NCI-H524 (cell line): ENCODE data around the gene MBNL3.

Source experiments
- DNase-seq, 2 experiments: peaks; one replicate each; lab custom pipeline; 2025; lab: John Stamatoyannopoulos, UW

The MBNL3 gene

DNA sequence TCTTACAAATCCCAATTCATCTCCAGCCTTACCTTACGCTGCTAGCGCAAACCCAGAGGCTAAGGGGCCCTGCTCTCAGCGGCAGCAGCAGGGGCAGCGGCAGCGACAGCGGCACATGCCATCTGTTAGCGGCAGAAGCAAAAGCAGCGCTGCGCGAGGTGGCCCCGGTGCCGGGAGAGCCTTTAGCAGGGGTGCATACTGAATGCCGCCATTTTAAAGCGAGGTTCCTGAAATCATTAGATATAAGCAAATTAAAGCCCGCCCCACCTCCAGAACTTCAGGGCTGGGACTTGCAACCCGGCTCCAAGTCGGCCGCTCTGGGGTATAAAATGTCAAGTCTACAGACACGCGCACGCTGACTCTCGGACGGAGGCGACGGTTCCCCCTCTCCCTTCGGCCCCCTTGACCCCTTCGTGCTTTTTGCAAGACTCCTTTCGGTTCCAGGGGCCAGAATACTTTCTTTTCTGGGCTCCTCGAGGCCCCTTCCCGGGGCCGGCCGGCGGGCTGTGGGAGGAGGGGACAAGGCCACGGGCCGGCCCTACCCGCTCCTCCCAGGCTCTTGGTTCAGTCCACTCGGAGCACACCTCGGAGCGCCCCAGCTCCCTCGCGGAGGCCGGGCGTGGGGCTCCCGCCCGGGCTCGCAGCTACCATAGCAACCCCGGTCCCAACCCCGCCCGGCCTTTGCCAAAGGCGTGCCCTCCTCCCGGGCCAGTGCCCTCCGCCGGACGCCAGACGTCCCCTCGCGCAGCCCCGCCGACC, at the start of gene MBNL3:
Gene MBNL3, minus strand, starts transcription at position 220 of the 759 bp plus-strand sequence. CDS start 49,427 bp downstream, outside the sequence.
- DNase-seq = peak; percentile 69 to 90

DNA sequence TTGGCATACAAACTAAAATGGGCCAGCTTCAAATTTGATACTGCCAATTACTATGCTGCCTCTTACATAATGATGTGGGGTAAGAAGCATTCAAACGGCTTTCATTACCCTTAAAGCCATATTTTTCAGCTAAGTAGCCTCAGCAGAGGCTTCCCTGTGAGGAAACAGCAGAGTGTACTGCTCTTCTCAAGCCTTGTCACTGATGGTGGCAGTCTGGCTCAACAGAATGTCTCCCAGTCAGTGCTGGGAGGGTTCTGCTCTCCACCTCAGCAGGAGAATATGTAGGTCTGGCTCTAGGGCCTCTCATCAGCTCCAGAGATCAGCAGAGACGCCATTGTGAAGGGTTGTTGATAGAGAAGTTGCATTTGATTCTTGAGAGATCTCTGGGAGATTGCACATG, 44.6 kb upstream of the MBNL3 start:
- no peak for DNase-seq

DNA sequence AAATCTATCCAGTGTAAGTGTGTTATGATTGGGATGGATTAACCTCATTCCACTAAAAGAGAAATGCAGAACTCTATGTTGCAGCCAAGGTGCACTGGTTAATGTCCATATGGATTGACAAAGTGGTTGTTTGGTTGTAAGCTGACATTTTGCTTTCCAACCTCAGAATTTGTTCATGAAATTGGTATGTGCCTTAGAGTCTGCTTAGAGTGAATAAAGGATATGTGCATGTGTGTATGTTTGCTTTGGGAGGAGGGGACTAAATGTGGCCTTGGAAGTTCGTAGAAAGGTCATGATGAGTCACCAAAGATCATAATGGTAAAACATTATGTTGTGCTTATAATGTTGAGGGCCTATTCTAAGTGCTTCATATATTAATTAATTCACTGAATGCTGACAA, 44.1 kb upstream of the MBNL3 start:
- DNase-seq = no peak

GRCh38 chrX:132532097-132532496, 43.3 kb upstream of the MBNL3 start:
- no peak for DNase-seq

DNA sequence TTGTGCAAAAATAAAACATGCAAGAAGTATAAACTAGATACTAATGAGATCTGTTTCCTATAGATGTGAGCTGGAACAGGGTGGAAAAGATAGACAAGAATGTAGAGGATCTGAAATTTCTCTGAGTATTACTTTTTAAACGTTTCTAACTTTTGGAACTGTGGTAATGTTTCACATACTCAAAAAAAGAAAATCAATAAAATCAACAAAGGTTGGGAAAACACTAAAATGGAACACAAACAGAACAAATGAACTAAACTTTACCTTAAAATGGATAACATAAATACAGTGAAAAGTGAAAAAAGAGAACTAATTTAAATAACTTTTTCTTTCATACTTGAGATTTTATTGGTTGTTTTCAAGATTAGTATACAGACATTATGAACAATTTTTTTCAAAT, 32.0 kb upstream of the MBNL3 start:
- no peak for DNase-seq

DNA sequence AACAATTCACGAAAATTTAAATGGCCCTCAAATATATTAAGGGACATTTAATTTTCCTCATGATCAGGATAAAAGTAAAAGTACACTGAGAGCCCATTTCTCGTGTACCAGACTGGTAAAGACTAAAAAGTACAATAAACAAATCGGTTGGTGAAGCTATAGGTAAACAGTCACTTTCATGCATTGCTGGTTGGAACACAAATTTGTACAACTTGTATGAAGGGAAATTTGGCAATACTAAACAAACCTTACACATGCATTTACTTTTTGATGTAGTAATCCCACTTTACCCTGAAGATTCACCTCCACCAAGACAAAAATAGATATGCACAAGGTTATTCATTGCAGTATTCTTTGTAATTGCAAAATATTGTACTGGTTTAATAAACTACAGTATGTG, 31.4 kb upstream of the MBNL3 start:
- no peak for DNase-seq

GRCh38 chrX:132518401-132518800, 29.6 kb upstream of the MBNL3 start:
- no peak for DNase-seq

- no peak for DNase-seq
These were observed 20.0 kb upstream of the MBNL3 start for GRCh38 chrX:132508834-132509233.

DNA sequence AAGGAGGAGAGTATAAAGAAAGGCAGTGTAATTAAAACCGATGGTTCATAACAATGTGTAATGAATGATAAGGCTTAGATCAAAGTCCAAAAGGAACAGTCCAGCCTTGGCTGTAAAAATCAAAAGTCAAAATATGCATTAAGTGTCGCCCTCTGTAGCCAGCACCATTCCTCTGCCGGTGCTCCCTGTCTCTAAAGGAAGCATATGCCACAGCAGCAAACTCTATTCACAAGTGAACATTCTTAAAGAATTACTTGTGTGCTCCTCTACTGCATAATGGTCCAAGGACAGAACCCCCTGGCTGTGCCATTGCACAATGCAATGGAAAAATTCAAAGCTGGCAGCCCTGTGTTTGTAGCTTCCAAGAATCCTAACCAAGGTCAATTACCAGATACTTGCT, 16.3 kb upstream of the MBNL3 start:
- no peak for DNase-seq

- peak in 1 of 2 experiments; percentile 8 for DNase-seq
These were observed 15.6 kb upstream of the MBNL3 start for GRCh38 chrX:132504417-132504816.

- no peak for DNase-seq
These were observed 12.8 kb upstream of the MBNL3 start for GRCh38 chrX:132501606-132502005.

DNA sequence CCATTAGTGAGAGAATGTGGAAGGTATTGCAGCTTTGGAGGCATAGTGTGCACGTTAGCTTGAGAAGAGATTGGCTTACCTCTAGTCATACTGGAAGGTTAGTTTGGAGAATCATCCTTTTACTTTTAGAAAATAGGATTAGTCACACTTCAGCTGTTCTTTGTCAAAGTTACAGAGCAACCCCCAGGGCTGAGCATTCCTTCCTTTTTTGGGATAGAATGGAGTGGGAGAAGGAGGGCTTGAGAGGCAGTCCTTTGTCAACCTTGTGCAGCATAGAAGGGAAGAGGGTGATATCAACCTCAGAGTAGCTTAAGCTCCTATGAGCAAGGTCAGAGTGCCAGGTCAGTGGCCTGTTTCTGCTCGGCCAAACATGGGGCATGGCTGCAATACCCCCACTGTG, 8.6 kb upstream of the MBNL3 start:
- peak in 1 of 2 experiments; percentile 22 for DNase-seq

- no peak for DNase-seq
These were observed 4.3 kb upstream of the MBNL3 start for GRCh38 chrX:132493095-132493494.

DNA sequence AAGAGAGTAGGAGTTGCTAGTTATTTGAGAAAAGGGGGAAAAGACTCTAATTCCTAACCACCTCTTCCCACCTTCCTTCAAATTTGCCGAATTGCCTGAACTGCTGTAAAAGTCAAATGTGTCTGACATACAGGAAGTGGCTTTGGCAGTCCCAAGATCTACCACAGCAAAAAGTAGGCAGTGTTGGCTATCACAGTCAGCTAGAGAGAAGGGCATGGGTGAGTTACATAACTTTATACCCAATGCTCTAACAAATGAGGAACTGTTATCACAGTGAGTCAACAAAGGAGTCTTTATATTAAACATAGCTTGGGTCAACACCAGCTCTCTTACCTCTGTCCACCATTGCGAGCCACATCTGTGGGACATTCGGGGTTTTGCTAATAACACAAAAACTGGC, 2.4 kb upstream of the MBNL3 start:
- DNase-seq = no peak

GRCh38 chrX:132489578-132490419, 961 bp upstream of the MBNL3 start:
- DNase-seq = peak; percentile 35 to 58

GRCh38 chrX:132488180-132488705, 595 bp downstream of the MBNL3 start:
- DNase-seq = peak in 1 of 2 experiments; percentile 8

- no peak for DNase-seq
These were observed 2.1 kb downstream of the MBNL3 start for GRCh38 chrX:132486599-132487178.

DNA sequence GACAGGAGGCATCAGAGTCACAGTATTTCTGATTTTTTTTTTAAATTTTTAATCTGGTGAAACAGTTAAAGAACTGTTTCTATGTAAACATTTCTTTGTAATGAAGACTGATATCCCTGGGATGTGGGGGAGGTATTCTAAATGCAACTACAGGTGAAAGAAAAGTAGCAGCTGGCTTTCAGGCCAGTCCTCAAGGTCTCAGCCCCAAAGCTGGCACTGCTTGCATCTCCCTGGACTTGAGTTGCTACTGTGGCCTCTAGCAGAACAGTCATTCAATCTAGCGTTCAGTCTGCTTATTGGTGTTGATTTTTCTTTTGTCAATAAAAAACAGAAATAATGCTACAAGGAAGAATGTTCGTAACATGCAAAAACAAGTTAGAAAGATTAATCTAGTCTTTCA, 4.9 kb downstream of the MBNL3 start:
- DNase-seq = no peak

DNA sequence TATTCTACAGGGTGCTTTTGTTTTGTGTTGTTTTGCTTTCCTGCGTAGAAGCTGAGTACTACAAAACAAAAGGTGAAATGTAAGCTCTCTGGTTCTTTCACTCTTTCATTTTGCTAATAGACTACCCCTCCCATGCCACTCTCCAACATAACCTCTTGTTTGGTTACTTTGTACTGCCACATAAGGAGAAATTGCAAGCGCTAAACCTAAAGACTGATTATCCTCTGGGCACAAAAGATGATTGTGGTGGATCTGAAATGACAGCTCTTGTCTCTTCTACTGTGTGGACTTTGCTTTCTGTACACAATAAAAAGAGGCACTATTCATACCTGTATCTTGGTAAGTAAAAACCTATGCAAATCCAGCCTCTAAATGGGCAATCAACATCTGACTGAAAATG, 5.3 kb downstream of the MBNL3 start:
- no peak for DNase-seq

- DNase-seq = no peak
These were observed 6.2 kb downstream of the MBNL3 start for GRCh38 chrX:132482632-132483031.

GRCh38 chrX:132481449-132481848, 7.4 kb downstream of the MBNL3 start:
- no peak for DNase-seq

DNA sequence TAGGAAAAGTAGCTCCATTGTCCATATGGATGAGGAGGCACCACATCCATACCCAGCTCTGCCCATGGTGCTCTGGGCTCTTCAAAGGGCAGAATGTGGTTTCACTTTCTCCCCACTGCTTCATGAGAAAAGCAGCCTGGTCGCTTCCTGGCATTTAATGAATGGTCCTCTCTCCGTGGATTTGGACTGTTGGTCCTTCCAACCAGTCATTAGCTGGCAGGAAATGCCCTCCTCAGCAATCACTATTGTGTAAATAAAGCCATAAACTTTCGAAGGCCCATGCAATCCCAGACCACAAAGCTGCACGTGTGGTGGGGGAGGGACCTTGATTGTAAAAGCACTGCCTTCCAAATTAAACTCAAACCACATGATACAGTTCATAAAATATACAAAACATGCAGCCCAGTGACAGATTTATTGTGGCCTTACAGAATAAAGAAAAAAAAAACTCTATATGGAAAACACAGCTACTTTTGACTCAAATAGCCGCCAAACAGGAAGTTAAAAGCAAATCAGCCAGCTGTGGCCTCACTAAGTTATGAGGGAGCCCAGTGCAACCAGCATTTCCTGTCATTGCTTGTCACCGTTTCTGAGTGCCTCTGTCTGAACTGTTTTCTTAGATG, 8.1 kb downstream of the MBNL3 start:
- no peak for DNase-seq
